ENCODE data around the gene TPP1. TPM values are rescaled to one million over a fixed set of nuclear protein-coding genes. Genes with fewer than 3 reads are reported as not detected.

TPP1 gene
- total and polyA plus RNA-seq, 10 of the 15 experiments (the other 5 are each of a cell fraction or from before 2014, with no cell fraction given) = 7.5 to 64.6 (median 38.3) TPM

GRCh38 chr11:6655790-6656583, 36.8 kb upstream of the TPP1 start, which contains the start of gene DCHS1:
TSS of gene DCHS1 (minus strand) at chr11:6655809. CDS start at chr11:6641613, 14,196 bp downstream.
- Histone ChIP-seq H3K4me3 (no peak within 1 kb of the TSS), H3K36me3 (ENCODE audit: control insufficient read depth in 2 of 2, insufficient read depth in 2 of 2, low read length in 1 of 2) (no peaks in the 10 kb centered on the region), H4K20me1 (ENCODE audit: control insufficient read depth, insufficient read depth) (no peaks in the 10 kb centered on the region), H3K4me2 (ENCODE audit: control insufficient read depth, insufficient read depth) (peak within 1 kb of the TSS; percentile 21; the same call in 1 of the 2 replicates), H3K79me2 (ENCODE audit: control insufficient read depth, insufficient read depth, low read length) (no peaks in the 10 kb centered on the region), H3K4me1 (ENCODE audit: control insufficient read depth, insufficient read depth, low read length) (no peaks in the 10 kb centered on the region), H2AFZ (ENCODE audit: control insufficient read depth, low read depth, low read length) (no peak within 1 kb of the TSS), H3K9me3 (replicated peaks; ENCODE audit: control insufficient read depth, insufficient read depth, low read length) (no peaks in the 10 kb centered on the region), H3K9ac (ENCODE audit: control insufficient read depth, insufficient read depth, low read length) (no peak within 1 kb of the TSS), H3K27ac (ENCODE audit: control insufficient read depth, insufficient read depth) (no peak within 1 kb of the TSS), H3K27me3 (replicated peaks in 1 of 2; ENCODE audit: control insufficient read depth in 2 of 2, insufficient read depth in 2 of 2, low read length in 1 of 2) (peaks cover 4% of the 10 kb centered on the region in 2 experiments)
- ChIA-PET POLR2A (no interaction called here), RAD21 (ENCODE audit: unreplicated experiment) (interaction anchor here (0.6 kb wide), 1 partner anchor 277 kb away, joined by 3 read pairs; no protein-coding TSS in a partner anchor), CTCF (no interaction called here), SMC1A (ENCODE audit: uncharacterized antibody, unreplicated experiment) (interaction anchor here (0.7 kb wide), 1 partner anchor 45 kb away, joined by 3 read pairs; no protein-coding TSS in a partner anchor)
- DNase-seq (ENCODE audit: low read depth, low spot score) (no peak), ATAC-seq (no peak), FAIRE-seq (no peak)
- intact Hi-C loops (cut with micrococcal nuclease; ENCODE audit: unreplicated experiment) = no loop called here
- no TSS peak for BruUV-seq (replicated peaks)
- in situ Hi-C loops (cut with MboI) = no loop called here
- 30% methylated on average over 11 of the region's 56 CpGs for WGBS (ENCODE audit: insufficient coverage, insufficient replicate concordance, low lambda C conversion rate, missing lambda C conversion rate)
- TF ChIP-seq FOXK2 (IDR thresholded peaks at IDR 0.05) = no peak
- no peak for TF ChIP-seq ZNF207 (IDR thresholded peaks at IDR 0.05; ENCODE audit: borderline replicate concordance)
- TF ChIP-seq IRF5 (IDR thresholded peaks at IDR 0.05; ENCODE audit: borderline replicate concordance) = no peak
- TF ChIP-seq USF1 (IDR thresholded peaks at IDR 0.05; ENCODE audit: borderline replicate concordance, extremely low read length, insufficient read depth, low read depth, low read length) = no peak
- TF ChIP-seq SRF (IDR thresholded peaks at IDR 0.05; ENCODE audit: low read depth in 2 of 2, low read length in 2 of 2) = no peak
- TF ChIP-seq NKRF (conservative IDR thresholded peaks at IDR 0.05) = no peak
- TF ChIP-seq ZNF592 (IDR thresholded peaks at IDR 0.05) = no peak
- TF ChIP-seq HDGF (IDR thresholded peaks at IDR 0.05) = no peak
- TF ChIP-seq ATF2 (IDR thresholded peaks at IDR 0.05; ENCODE audit: low read length) = no peak
- no peak for TF ChIP-seq HDAC6 (IDR thresholded peaks at IDR 0.05; ENCODE audit: unreplicated experiment)

Measured in GM12878 (cell line).